ENCODE results near the gene PNPLA5.

DNA sequence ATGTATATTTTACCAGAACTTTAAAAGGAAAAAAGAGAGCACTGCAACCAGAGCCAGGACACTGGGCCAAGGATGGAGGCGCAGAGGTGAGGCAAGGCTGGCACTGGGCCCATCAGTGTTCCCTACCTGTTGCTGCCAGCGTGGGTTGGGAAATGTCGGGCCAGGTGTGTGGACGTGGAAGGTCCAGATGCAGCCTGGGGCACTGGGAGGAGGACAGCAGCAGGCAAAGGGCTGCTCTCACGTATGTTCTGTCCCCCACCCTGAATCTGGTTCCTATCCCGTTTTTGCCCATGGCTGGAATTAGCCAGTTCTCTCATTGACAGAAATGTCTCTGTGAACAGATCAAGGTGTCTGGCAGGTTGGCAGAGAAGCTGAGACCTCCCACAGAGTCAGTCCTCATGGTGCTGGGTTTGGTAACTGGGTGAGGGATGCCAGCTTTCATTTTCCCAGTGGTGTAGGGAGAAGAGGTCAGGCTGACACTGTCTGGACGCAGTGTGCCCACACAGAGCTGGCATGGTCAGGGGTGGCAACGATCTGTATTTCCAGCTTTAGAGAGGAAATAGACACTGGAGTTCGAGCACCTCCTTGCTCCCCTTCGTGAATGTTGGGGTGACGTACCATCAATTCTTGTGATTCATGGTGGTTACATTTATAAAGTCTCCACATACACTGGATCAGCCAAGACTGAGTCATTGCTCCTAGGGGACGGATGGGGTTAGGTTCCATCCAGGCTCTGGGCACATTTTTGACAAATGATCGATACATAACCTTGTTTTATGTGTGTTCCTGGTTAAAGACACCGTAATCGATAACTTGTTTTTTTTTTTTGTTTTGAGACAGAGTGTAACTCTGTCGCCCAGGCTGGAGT is 27.5 kb upstream of the PNPLA5 start:
- TF ChIP-seq GLIS3 (CRISPR knock-in tag; IDR thresholded peaks at IDR 0.05) (no peak), CSDC2 (CRISPR knock-in tag; IDR thresholded peaks at IDR 0.05) (no peak), PATZ1 (CRISPR knock-in tag; IDR thresholded peaks at IDR 0.05; ENCODE audit: borderline replicate concordance) (no peak), ISL1 (CRISPR knock-in tag; IDR thresholded peaks at IDR 0.05) (no peak), ARNTL (CRISPR knock-in tag; IDR thresholded peaks at IDR 0.05; ENCODE audit: borderline replicate concordance, low read depth) (no peak), BACH2 (CRISPR knock-in tag; IDR thresholded peaks at IDR 0.05; ENCODE audit: borderline replicate concordance) (no peak), ZC3H10 (CRISPR knock-in tag; IDR thresholded peaks at IDR 0.05) (no peak), TSHZ2 (CRISPR knock-in tag; IDR thresholded peaks at IDR 0.05) (no peak), ZFP3 (CRISPR knock-in tag; IDR thresholded peaks at IDR 0.05) (no peak), TCF4 (CRISPR knock-in tag; IDR thresholded peaks at IDR 0.05; ENCODE audit: borderline replicate concordance) (no peak), RARB (CRISPR knock-in tag; IDR thresholded peaks at IDR 0.05) (no peak), CSRNP3 (CRISPR knock-in tag; IDR thresholded peaks at IDR 0.05) (no peak), PPARA (CRISPR knock-in tag; IDR thresholded peaks at IDR 0.05; ENCODE audit: borderline replicate concordance) (no peak)

All from SK-N-SH treated with all-trans-retinoic acid at 6 μM for 48 hours (cell line).